Measurements from ENCODE around the gene RARRES2.

RARRES2 gene

GRCh38 chr7:150338166-150338829 is 3.1 kb downstream of the RARRES2 start:
- no peak for DNase-seq

GRCh38 chr7:150337659-150338081 is 3.8 kb downstream of the RARRES2 start:
- DNase-seq: no peak

GRCh38 chr7:150337179-150337578 is 4.2 kb downstream of the RARRES2 start:
- no peak for DNase-seq

- no peak for DNase-seq
Observed at GRCh38 chr7:150336746-150337145, 4.7 kb downstream of the RARRES2 start.

- DNase-seq: no peak
Observed at GRCh38 chr7:150335774-150336112, 5.7 kb downstream of the RARRES2 start.

- no peak for DNase-seq
Observed at GRCh38 chr7:150335108-150335773, 6.2 kb downstream of the RARRES2 start.

- DNase-seq: no peak
Observed at GRCh38 chr7:150334108-150334507, 7.3 kb downstream of the RARRES2 start.

GRCh38 chr7:150333659-150334058 is 7.8 kb downstream of the RARRES2 start:
- no peak for DNase-seq

GRCh38 chr7:150332852-150333635 is 8.4 kb downstream of the RARRES2 start:
- DNase-seq: no peak

- no peak for DNase-seq
Observed at GRCh38 chr7:150330211-150330885, 11.1 kb downstream of the RARRES2 start.

GRCh38 chr7:150329331-150330120 is 11.9 kb downstream of the RARRES2 start:
- DNase-seq: peak in 25 of 56 donors; percentile 13 to 70 (median 39)

GRCh38 chr7:150327308-150327707 is 14.1 kb downstream of the RARRES2 start:
- DNase-seq: no peak

GRCh38 chr7:150326657-150327268 is 14.7 kb downstream of the RARRES2 start:
- no peak for DNase-seq

- DNase-seq: no peak
Observed at GRCh38 chr7:150325901-150326300, 15.5 kb downstream of the RARRES2 start.

GRCh38 chr7:150325110-150325611 is 16.3 kb downstream of the RARRES2 start:
- DNase-seq: no peak

- DNase-seq: no peak
Observed at GRCh38 chr7:150324373-150324961, 17.0 kb downstream of the RARRES2 start.

GRCh38 chr7:150323682-150324372 is 17.6 kb downstream of the RARRES2 start:
- DNase-seq: peak in 3 of 56 donors; percentile 15 to 57 (median 27)

- peak in 10 of 56 donors; percentile 11 to 62 (median 34) for DNase-seq
Observed at GRCh38 chr7:150322833-150323681, 18.4 kb downstream of the RARRES2 start, which contains the start of the genes ACTR3C and LRRC61. ACTR3C (minus strand) TSS chr7:150323545; CDS start chr7:150295296, 28,249 bp downstream. LRRC61 (plus strand) TSS chr7:150323355; CDS start chr7:150336862, 13,507 bp downstream.
